NCI-H146 treated with DMSO at 0.1 percent for 48 hours (cell line): ENCODE data around the gene UNC93B1.
A peak's percentile ranks its signal among the peaks of the same experiment; 100 is the strongest.

Source experiments
- DNase-seq: peaks from one replicate; lab custom pipeline; 2025; ENCODE audit not compliant: unreplicated experiment; lab: John Stamatoyannopoulos, UW

Gene UNC93B1, protein sequence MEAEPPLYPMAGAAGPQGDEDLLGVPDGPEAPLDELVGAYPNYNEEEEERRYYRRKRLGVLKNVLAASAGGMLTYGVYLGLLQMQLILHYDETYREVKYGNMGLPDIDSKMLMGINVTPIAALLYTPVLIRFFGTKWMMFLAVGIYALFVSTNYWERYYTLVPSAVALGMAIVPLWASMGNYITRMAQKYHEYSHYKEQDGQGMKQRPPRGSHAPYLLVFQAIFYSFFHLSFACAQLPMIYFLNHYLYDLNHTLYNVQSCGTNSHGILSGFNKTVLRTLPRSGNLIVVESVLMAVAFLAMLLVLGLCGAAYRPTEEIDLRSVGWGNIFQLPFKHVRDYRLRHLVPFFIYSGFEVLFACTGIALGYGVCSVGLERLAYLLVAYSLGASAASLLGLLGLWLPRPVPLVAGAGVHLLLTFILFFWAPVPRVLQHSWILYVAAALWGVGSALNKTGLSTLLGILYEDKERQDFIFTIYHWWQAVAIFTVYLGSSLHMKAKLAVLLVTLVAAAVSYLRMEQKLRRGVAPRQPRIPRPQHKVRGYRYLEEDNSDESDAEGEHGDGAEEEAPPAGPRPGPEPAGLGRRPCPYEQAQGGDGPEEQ

DNA sequence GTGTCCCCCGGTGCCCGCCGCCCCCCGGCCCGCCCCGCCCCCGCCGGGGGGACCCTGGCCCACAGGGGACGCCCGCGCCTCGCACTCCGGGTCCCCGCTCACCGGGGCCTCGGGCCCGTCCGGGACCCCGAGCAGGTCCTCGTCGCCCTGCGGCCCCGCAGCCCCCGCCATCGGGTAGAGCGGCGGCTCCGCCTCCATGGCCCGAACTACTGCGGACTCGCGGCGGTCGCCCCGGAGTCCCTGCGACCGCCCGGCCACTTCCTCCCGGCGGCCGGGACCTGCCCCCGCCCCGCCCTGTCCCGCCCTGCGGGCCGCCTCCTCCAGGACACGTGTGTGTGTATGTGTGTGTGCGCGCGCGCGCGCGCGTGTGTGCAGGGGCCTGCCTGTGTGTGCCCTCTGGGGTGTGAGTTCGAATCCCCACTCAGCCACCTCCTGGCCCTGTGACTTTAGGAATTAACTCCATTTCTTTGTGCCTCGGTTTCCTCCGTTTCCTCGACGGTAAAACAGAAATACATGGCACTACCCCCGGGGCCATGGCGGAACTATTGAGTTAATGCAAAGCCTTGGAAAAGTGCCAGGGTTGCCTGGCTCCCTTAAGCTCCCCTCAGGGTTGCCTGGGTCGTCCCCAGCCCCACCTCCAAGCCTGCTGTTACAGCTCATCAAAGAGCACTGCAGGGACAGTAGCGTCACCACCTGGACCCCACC, at the start of gene UNC93B1:
Gene UNC93B1, minus strand, starts transcription at position 252 of the 705 bp plus-strand sequence. Its CDS starts 54 bp downstream, at position 198.
- peak; percentile 38 for DNase-seq

DNA sequence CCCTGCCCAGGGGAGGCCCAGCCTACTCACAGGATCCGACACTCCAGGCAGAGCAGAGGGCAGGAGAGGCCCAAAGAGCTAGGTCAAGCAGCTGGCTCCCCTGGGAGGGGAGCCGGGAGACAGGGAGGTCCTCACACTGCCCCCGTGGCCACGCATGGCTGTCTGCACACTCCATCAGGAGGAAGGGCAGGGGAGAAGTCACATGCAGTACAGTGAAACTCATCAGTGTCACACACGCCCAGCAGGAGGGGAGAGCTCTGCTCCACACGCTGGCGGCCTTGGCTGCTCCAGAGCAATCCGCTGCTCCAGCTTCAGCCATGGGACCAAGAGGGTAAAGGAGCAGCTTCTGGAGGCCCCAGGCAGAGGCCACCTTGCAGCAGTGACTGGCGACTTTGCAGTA, 49.2 kb upstream of the UNC93B1 start:
- DNase-seq, result no peak

DNA sequence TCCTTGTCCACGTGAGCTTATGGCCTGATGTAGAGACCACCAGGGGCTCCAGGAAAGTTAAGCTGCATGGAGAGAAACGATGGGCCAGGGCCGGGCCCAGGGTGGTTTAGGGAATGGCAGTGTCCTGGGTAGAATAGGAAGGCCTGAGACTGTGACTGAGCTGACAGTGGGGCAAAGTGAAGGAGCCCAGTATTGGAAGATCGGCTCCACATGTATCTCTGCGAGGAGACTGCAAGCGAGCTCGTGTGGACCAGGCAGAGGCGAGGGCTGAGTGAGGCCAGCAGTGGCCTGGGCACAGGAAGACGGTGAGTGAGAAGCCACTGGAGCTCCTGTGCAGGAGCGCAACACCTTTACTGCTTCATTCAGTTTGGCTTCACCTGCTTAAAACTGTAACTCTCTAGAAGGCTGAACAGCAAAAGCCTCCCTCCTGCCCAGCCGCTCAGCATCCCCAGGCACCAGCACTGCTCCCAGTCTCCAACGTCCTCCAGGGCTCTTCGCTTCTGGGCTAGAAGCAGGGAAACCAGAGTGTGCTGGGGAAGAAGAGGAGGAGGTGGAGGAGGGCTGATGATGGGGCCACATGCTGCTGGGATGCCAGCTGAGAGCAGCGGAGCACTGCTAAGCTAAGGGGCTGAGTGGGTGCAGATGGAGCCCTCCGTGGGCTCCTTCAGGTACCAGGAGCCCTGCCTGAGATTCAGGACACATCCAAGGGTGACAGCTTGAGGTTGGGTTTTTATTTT, 48.4 kb upstream of the UNC93B1 start:
- no peak for DNase-seq

DNA sequence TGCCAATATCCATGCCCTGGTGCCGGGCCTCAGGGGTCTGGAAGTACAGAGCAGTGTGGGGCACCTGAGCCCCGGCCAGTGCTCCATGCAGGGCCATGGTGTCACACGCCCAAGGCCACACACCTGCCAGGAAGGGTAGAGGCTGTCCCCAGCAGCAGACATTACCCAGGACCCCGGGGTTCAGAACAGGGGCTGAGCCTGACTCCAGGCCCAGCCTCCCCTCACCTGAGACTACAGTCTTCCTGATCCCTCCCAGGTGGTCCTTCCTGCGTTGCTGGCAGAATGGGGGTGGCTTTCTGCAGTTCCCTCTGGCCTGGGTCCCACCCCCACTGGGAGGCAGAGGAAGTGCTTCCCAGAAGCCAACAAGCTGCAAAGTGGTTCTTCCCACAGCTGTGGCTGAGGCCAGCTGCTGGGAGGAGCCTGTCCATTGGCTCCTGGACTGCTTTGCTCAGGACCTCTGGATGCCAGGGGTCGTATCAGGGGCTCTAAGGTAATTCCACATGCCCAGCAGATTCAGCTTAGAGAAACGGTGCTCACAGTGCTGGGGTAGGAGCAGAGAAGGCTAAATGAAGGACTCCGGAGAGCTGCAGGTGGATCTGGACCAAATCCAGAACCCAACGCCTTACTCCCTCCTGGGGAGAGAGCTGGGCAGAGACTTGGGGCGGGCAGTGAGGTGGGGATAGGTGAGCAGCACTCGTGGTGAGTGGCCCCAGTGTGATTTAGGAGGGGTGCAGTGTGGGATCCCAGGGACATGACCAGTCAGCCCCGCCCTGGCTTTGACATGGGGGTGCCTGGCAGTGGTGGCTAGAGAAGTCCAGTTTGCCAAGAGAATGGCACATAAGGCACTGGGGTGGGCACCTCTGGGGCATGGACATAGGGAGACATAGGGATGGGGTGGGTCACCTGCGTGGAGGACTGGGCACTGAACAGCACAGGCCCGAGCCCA, 47.6 kb upstream of the UNC93B1 start:
- DNase-seq, result no peak

DNA sequence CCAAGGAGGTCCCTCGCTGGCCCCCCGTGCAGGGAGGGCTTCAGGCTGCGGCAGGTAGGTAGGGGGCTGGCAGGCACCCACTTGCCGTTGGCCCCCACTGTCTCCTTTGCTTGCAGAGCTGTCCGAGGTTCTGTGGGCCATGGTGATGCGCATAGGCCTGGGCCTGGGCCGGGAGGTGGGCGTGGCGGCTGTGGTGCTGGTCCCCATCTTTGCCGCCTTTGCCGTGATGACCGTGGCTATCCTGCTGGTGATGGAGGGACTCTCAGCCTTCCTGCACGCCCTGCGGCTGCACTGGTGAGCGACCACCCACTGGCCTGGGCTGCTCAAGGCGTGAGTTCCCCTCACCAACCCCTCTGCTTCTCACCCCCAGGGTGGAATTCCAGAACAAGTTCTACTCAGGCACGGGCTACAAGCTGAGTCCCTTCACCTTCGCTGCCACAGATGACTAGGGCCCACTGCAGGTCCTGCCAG, 46.5 kb upstream of the UNC93B1 start:
- DNase-seq, result no peak

DNA sequence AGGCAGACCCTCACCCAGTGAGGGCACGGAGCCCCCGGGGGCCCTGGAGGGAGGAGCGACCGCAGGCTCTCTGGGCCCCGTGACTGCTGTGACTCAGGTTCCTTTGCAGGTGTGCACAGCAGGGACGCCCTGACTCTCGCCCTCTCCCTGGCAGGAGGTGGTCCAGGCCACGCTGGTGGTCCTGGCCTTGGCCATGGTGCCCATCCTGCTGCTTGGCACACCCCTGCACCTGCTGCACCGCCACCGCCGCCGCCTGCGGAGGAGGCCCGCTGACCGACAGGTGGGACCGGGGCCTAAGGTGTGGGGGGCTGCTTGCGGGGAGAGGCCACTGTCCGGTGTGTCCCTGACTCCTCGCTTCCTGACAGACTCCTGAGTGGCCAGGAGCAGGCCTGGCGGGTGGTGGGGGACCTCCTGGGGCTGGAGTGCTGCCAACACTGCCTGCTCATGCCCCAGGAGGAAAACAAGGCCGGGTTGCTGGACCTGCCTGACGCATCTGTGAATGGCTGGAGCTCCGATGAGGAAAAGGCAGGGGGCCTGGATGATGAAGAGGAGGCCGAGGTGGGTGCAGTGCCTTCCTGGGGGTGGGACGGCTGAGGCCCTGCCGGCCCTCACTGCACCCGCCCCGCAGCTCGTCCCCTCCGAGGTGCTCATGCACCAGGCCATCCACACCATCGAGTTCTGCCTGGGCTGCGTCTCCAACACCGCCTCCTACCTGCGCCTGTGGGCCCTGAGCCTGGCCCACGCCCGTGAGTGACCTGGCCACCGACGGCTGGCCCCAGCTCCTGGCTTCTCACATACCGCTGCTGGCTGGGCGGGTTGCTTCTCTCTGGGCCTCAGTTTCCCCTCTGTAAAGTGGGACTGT, 45.8 kb upstream of the UNC93B1 start:
- no peak for DNase-seq

DNA sequence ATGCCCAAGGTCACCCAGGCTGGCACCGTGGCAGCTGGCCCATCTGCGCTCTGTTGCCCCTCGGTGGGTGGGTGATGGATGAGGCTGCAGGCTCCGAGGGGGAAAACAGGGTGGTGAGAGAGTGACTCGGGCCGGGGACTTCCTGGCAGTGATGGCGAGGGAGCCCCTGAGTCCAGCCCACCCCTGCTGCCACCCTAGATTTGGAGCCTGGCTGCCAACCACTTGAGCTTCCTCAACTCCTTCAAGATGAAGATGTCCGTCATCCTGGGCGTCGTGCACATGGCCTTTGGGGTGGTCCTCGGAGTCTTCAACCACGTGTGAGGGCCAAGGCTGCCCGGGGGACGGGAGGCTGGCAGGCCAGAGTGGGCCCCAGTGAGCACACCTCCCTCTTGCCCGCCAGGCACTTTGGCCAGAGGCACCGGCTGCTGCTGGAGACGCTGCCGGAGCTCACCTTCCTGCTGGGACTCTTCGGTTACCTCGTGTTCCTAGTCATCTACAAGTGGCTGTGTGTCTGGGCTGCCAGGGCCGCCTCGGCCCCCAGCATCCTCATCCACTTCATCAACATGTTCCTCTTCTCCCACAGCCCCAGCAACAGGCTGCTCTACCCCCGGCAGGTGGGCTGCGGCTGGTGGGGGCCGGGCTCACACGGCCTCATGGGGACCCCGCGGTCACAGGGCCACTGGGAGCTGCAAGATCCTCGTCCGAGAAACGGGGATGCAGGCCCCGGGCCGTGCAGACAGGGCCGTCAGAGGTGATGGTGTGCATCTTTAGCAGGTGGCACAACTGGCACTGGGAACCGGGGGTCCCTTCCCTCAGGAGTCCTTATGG, 45.0 kb upstream of the UNC93B1 start:
- DNase-seq, result no peak

DNA sequence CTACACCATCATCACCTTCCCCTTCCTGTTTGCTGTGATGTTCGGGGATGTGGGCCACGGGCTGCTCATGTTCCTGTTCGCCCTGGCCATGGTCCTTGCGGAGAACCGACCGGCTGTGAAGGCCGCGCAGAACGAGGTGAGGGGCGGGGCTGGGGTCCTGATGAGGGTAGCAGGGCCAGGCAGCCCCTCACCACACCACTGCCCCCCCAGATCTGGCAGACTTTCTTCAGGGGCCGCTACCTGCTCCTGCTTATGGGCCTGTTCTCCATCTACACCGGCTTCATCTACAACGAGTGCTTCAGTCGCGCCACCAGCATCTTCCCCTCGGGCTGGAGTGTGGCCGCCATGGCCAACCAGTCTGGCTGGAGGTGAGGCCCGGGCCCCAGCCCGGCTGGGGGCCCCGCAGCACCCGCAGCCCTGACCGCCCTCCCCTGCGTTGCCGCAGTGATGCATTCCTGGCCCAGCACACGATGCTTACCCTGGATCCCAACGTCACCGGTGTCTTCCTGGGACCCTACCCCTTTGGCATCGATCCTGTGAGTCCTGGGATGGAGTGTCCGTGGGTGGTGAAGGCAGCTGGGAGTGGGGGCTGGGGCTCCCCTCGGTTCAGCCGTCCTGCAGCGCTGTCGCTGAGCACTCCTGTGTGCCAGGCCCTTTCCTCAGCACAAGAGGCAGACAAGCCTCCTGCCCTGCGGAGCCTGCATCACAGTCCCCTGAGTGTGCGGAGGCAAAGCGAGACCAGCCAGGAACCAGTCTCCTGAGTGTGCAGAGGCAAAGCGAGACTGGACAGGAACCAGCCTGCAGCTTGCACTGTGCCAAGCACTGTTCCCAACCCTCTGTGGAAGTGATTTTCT, 43.8 kb upstream of the UNC93B1 start:
- DNase-seq, result no peak

DNA sequence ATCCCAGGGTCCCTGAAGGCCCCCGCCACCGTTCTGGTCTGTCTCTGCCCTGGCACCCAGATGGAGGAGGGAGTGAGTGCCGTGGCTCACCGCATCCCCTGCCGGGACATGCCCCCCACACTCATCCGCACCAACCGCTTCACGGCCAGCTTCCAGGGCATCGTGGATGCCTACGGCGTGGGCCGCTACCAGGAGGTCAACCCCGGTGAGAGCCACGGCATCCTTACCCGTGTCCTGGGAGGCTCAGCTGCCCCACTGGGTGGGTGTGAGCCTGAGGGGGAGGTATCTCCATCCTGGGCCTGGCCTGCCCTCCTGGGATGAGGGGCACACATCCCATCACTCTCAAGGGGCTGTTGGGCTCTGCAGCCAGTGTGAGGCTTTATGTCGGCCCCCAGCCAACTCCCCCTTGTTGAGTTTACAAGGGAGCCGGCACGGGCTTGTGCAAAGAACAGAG, 41.0 kb upstream of the UNC93B1 start:
- DNase-seq, result no peak

DNA sequence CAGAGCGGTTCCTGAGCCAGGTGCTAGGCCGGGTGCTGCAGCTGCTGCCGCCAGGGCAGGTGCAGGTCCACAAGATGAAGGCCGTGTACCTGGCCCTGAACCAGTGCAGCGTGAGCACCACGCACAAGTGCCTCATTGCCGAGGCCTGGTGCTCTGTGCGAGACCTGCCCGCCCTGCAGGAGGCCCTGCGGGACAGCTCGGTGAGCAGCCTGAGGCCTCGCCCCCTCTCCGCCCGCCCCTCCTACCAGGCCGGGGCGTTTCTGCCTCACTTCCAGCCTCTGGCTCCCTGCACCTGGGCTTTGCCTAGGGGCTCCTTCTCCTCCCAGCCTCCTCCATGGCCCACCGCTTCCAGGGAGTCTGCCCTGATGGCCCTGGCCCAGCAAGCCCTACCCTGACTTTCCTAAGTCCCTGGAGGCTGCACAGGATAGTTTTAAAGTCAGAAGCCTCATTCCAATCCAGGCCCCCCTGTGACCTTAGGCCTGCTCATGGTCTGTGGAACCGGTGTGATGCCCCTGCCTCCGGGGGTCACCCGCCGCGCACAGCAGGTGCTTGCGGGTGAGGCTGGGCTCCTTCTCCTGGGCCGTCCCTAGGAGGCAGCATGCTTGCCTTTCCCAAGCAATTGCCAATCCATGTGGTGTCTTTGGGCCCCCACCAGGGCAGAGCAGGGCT, 40.4 kb upstream of the UNC93B1 start:
- DNase-seq, result no peak

DNA sequence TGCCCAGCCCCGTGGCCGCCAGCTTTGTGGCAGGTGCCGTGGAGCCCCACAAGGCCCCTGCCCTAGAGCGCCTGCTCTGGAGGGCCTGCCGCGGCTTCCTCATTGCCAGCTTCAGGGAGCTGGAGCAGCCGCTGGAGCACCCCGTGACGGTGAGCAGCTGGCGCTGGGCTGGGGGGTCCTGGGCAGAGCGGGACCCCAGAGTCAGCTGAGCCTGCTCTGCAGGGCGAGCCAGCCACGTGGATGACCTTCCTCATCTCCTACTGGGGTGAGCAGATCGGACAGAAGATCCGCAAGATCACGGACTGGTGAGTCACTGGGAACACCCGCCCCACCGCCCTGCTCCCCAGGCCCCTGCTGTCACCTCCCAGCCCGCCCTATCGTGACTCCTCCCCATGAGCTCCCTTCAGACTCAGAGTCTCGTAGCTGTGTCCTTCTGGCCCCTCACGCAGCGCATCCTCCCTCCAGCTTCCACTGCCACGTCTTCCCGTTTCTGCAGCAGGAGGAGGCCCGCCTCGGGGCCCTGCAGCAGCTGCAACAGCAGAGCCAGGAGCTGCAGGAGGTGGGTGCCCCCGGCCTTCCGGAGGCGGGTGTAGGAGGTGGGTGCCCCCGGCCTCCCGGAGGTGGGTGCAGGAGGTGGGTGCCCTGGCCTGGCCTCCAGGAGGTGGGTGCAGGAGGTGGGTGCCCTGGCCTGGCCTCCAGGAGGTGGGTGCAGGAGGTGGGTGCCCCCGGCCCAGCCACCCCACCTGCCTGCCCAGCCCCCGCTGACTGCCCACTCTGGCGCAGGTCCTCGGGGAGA, 39.6 kb upstream of the UNC93B1 start:
- DNase-seq, result no peak

DNA sequence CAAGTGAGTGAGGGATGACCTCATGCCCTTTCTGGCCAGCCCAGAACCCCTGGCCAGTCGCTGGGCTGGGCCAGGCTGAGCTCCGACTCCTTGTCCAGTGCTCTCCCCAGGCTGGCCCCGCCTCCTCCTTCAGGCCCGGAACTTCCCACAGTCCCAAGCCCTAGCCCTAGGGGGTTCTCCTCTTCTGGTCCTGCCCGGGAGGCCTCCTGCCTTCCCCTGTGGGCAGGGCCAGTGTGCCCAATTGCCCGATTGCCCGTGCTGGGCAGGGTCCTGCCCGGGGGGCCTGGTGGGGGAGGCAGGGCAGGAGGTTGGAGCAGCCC, 39.1 kb upstream of the UNC93B1 start:
- DNase-seq, result no peak

DNA sequence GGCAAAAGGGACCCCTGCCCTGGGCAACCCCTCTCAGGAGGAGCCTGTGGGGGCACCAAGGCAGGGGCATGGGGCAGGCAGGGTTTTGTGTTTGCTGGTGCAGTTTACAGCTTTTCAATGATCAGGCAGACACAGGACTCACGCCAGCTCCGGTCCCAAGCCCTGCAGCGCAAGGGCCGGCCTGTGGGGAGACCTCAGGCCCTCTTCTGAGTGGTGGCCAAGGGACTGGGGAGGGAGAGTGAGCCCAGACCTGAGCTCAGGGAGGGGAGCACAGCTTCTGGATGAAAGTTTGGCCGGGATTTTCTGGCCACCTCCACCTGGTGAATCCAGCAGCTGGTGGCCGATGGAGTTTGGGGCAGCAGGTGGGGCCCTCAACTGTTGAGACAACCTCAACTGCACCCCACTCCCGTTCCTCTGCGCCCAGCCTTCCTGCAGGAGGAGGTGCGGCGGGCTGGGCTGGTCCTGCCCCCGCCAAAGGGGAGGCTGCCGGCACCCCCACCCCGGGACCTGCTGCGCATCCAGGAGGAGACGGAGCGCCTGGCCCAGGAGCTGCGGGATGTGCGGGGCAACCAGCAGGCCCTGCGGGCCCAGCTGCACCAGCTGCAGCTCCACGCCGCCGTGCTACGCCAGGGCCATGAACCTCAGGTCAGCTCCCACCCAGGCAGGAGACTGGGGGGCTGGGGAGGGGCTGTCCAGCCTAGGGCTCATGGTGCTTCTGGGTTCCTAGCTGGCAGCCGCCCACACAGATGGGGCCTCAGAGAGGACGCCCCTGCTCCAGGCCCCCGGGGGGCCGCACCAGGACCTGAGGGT, 38.5 kb upstream of the UNC93B1 start:
- no peak for DNase-seq

DNA sequence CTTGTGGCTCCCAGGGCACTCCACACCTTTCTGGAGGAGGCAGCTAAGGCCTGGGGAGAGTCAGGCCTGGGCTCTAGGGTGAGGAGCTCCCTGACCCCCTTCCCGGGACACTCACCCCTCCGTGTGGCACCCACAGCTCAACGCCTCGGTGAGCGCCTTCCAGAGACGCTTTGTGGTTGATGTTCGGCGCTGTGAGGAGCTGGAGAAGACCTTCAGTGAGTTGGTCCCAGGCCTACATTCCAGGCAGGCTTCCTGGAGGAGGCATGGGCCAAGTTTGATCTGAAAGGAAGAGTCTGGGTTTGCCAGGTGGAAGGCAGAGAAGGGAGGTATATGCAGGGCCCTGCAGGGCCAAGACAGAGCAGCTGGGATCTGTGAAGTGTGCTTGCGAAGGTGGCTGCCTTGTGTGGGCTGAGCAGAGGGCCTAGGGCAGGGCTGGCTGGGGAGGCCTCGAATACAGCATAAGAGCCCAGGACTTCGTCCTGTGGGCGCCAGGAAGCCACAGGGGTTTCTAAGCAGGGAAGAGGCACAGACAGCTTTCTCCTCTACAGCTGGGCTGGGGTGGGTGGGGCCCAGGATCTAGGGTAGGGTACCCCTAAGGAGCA, 37.8 kb upstream of the UNC93B1 start:
- DNase-seq, result no peak
